Loucy (cell line): ENCODE data around the gene CPNE6.

Experiments used
- H2AFZ ChIP-seq: fragments of 200-600 bp; sonication (generic); 2 replicates; pipeline ENCODE4 v1.6.0; 2016; ENCODE audit warnings: antibody characterized with exemption, mild to moderate bottlenecking, low read length, moderate library complexity
- H3F3A ChIP-seq: fragments of 200-600 bp; 2 replicates; pipeline ENCODE4 v1.6.0; 2016; ENCODE audit warnings: antibody characterized with exemption, low read depth, mild to moderate bottlenecking
- H3K27me3 ChIP-seq: fragments of 200-600 bp; sonication (generic); 2 replicates; pipeline ENCODE4 v1.6.1; 2014; ENCODE audit warnings: low read length, mild to moderate bottlenecking; ENCODE audit not compliant: insufficient read depth, poor library complexity, severe bottlenecking
- H3K36me3 ChIP-seq: fragments of 200-600 bp; sonication (generic); 2 replicates; pipeline ENCODE4 v1.6.1; 2016; ENCODE audit warnings: low read length; ENCODE audit not compliant: insufficient read depth
- H3K4me1 ChIP-seq: fragments of 200-600 bp; sonication (generic); 2 replicates; pipeline ENCODE4 v1.5.1; 2014; ENCODE audit warnings: low read length, mild to moderate bottlenecking; ENCODE audit not compliant: insufficient read depth, poor library complexity, severe bottlenecking
- H3K4me2 ChIP-seq: fragments of 200-600 bp; sonication (generic); 2 replicates; pipeline ENCODE4 v1.6.0; 2014; ENCODE audit warnings: antibody characterized with exemption, low read length, low read depth, mild to moderate bottlenecking; ENCODE audit not compliant: poor library complexity, severe bottlenecking
- H3K4me3 ChIP-seq: fragments of 200-600 bp; sonication (generic); 2 replicates; pipeline ENCODE4 v1.5.1; 2014; ENCODE audit warnings: low read length, mild to moderate bottlenecking, mixed read lengths; ENCODE audit not compliant: poor library complexity, severe bottlenecking
- H3K79me2 ChIP-seq: fragments of 200-600 bp; sonication (generic); 2 replicates; pipeline ENCODE4 v1.6.1; 2014; ENCODE audit warnings: low read length; ENCODE audit not compliant: insufficient read depth
- H3K9ac ChIP-seq: fragments of 200-600 bp; sonication (generic); 2 replicates; pipeline ENCODE4 v1.6.0; 2014; ENCODE audit warnings: mild to moderate bottlenecking, low read depth, low read length, moderate library complexity; ENCODE audit not compliant: poor library complexity, severe bottlenecking
- H3K9me2 ChIP-seq: fragments of 200-600 bp; sonication (generic); replicated peaks from 2 replicates; pipeline ENCODE4 v1.6.1; 2016; ENCODE audit warnings: low read depth, low read length, mixed read lengths
- H3K9me3 ChIP-seq: fragments of 200-600 bp; sonication (generic); 2 replicates; pipeline ENCODE4 v1.6.1; 2014; ENCODE audit warnings: mild to moderate bottlenecking, antibody characterized with exemption, low read length, low read depth; ENCODE audit not compliant: insufficient read depth
- H4K20me1 ChIP-seq: fragments of 200-600 bp; sonication (generic); 2 replicates; pipeline ENCODE4 v1.6.0; 2014; ENCODE audit warnings: antibody characterized with exemption, low read length, mild to moderate bottlenecking; ENCODE audit not compliant: insufficient read depth, poor library complexity, severe bottlenecking
- CTCF ChIP-seq: fragments of 200-600 bp; sonication (generic); conservative IDR thresholded peaks from 2 replicates; pipeline ENCODE4 v1.5.1; 2014; ENCODE audit warnings: mild to moderate bottlenecking, antibody characterized with exemption, low read length
- EZH2phosphoT487 ChIP-seq: fragments of 200-600 bp; IDR thresholded peaks from 2 replicates; pipeline ENCODE4 v1.6.1; 2018; ENCODE audit warnings: antibody characterized with exemption, mild to moderate bottlenecking, moderate library complexity, borderline replicate concordance

CPNE6 gene

GRCh38 chr14:24064856-24065255 lies 6.5 kb upstream of the CPNE6 start:
- Histone ChIP-seq H3K4me2 (no peak overlapping the region), H3K4me3 (no peak overlapping the region), H3K9me3 (no peaks in the 10 kb centered on the region), H3K9me2 (no peaks in the 10 kb centered on the region), H2AFZ (no peak overlapping the region), H3K27me3 (no peaks in the 10 kb centered on the region), H3K79me2 (no peaks in the 10 kb centered on the region), H3F3A (no peaks in the 10 kb centered on the region), H3K4me1 (no peaks in the 10 kb centered on the region), H4K20me1 (no peaks in the 10 kb centered on the region), H3K36me3 (no peaks in the 10 kb centered on the region), H3K9ac (no peak overlapping the region)
- TF ChIP-seq EZH2phosphoT487 (no peak), CTCF (no peak)

GRCh38 chr14:24065408-24065807 lies 6.0 kb upstream of the CPNE6 start:
- Histone ChIP-seq H3F3A (no peaks in the 10 kb centered on the region), H3K9me2 (no peaks in the 10 kb centered on the region), H2AFZ (no peak overlapping the region), H3K4me2 (no peak overlapping the region), H3K36me3 (no peaks in the 10 kb centered on the region), H4K20me1 (no peaks in the 10 kb centered on the region), H3K79me2 (no peaks in the 10 kb centered on the region), H3K4me1 (no peaks in the 10 kb centered on the region), H3K4me3 (no peak overlapping the region), H3K9me3 (no peaks in the 10 kb centered on the region), H3K9ac (no peak overlapping the region), H3K27me3 (no peaks in the 10 kb centered on the region)
- TF ChIP-seq CTCF = no peak
- TF ChIP-seq EZH2phosphoT487 = no peak

- Histone ChIP-seq H3K4me3 (no peak overlapping the region), H3K9me3 (no peaks in the 10 kb centered on the region), H3K9ac (no peak overlapping the region), H3K27me3 (no peaks in the 10 kb centered on the region), H3K9me2 (no peaks in the 10 kb centered on the region), H2AFZ (no peak overlapping the region), H3K79me2 (no peaks in the 10 kb centered on the region), H3F3A (no peaks in the 10 kb centered on the region), H3K4me2 (no peak overlapping the region), H3K36me3 (no peaks in the 10 kb centered on the region), H3K4me1 (no peaks in the 10 kb centered on the region), H4K20me1 (no peaks in the 10 kb centered on the region)
- TF ChIP-seq CTCF (no peak), EZH2phosphoT487 (no peak)
Observed at GRCh38 chr14:24066496-24067132, 4.7 kb upstream of the CPNE6 start.
